HEK293T (cell line): ENCODE data around the gene ERBB4.

Experiments used
- CTCF ChIA-PET: fragments of 350-600 bp; formaldehyde crosslinking; extraction: SDS; loops from one replicate; lab custom pipeline; 2021; ENCODE audit warnings: antibody characterized with exemption, inconsistent platforms; lab: Yijun Ruan, JAX
- POLR2A ChIA-PET: fragments of 350-600 bp; formaldehyde crosslinking; extraction: SDS; loops from one replicate; lab custom pipeline; 2020; ENCODE audit warnings: antibody characterized with exemption, inconsistent platforms; lab: Yijun Ruan, JAX
- DNase-seq: peaks from one replicate; pipeline ENCODE4 v3.0.0; 2012; ENCODE audit warnings: mixed read lengths; ENCODE audit errors: extremely low spot score
- ARNT ChIP-seq: fragments of 450-650 bp; IDR thresholded peaks from 2 replicates; pipeline ENCODE4 v1.6.1; 2017; ENCODE audit warnings: mild to moderate bottlenecking
- BHLHE40 ChIP-seq: fragments of 450-650 bp; IDR thresholded peaks from 2 replicates; pipeline ENCODE4 v1.6.1; 2016; ENCODE audit warnings: mild to moderate bottlenecking, moderate library complexity, borderline replicate concordance
- CTBP1 ChIP-seq: fragments of 450-650 bp; IDR thresholded peaks from 2 replicates; pipeline ENCODE4 v1.6.1; 2016; ENCODE audit warnings: borderline replicate concordance
- ELF4 ChIP-seq: fragments of 450-650 bp; IDR thresholded peaks from 2 replicates; pipeline ENCODE4 v1.6.1; 2017; ENCODE audit warnings: antibody characterized with exemption
- FOXA1 ChIP-seq: fragments of 450-650 bp; IDR thresholded peaks from 2 replicates; pipeline ENCODE4 v1.6.1; 2016; ENCODE audit warnings: mild to moderate bottlenecking
- FOXK2 ChIP-seq: fragments of 450-650 bp; IDR thresholded peaks from 2 replicates; pipeline ENCODE4 v1.6.1; 2016; ENCODE audit warnings: mild to moderate bottlenecking
- FOXM1 ChIP-seq: fragments of 450-650 bp; IDR thresholded peaks from 2 replicates; pipeline ENCODE4 v1.6.1; 2017; ENCODE audit warnings: mild to moderate bottlenecking, borderline replicate concordance
- HDGF ChIP-seq: fragments of 450-650 bp; IDR thresholded peaks from 2 replicates; pipeline ENCODE4 v1.6.1; 2017; ENCODE audit warnings: antibody characterized with exemption, borderline replicate concordance
- L3MBTL2 ChIP-seq: fragments of 450-650 bp; conservative IDR thresholded peaks from 2 replicates; pipeline ENCODE4 v1.6.1; 2016; ENCODE audit warnings: mild to moderate bottlenecking
- LEF1 ChIP-seq: fragments of 450-650 bp; IDR thresholded peaks from 2 replicates; pipeline ENCODE4 v1.6.1; 2017; ENCODE audit warnings: mild to moderate bottlenecking, borderline replicate concordance
- NFRKB ChIP-seq: fragments of 450-650 bp; IDR thresholded peaks from 2 replicates; pipeline ENCODE4 v1.6.1; 2016; ENCODE audit warnings: mild to moderate bottlenecking, moderate library complexity
- PKNOX1 ChIP-seq: fragments of 450-650 bp; IDR thresholded peaks from 2 replicates; pipeline ENCODE4 v1.6.1; 2016
- SP1 ChIP-seq: fragments of 450-650 bp; IDR thresholded peaks from 2 replicates; pipeline ENCODE4 v1.6.1; 2017
- SUZ12 ChIP-seq: fragments of 450-650 bp; IDR thresholded peaks from 2 replicates; pipeline ENCODE4 v1.6.1; 2016; ENCODE audit warnings: mild to moderate bottlenecking
- TARDBP ChIP-seq: fragments of 450-650 bp; IDR thresholded peaks from 2 replicates; pipeline ENCODE4 v1.6.1; 2016
- ZNF384 ChIP-seq: fragments of 450-650 bp; IDR thresholded peaks from 2 replicates; pipeline ENCODE4 v1.6.1; 2016

Gene ERBB4

GRCh38 chr2:212181646-212182045, 357.0 kb downstream of the ERBB4 start:
- no peak for DNase-seq
- ChIA-PET POLR2A (no interaction called here), CTCF (no interaction called here)
- TF ChIP-seq FOXA1: no peak
- TF ChIP-seq TARDBP: no peak
- no peak for TF ChIP-seq ELF4
- TF ChIP-seq LEF1: no peak
- no peak for TF ChIP-seq FOXM1
- TF ChIP-seq HDGF: no peak
- no peak for TF ChIP-seq NFRKB
- no peak for TF ChIP-seq CTBP1
- TF ChIP-seq FOXK2: no peak
- TF ChIP-seq SUZ12: no peak
- no peak for TF ChIP-seq ZNF384
- TF ChIP-seq SP1: no peak
- TF ChIP-seq ARNT: no peak
- TF ChIP-seq BHLHE40: no peak
- no peak for TF ChIP-seq L3MBTL2
- TF ChIP-seq PKNOX1: no peak

GRCh38 chr2:212180408-212181083, 358.1 kb downstream of the ERBB4 start:
- ChIA-PET POLR2A (no interaction called here), CTCF (no interaction called here)
- no peak for TF ChIP-seq FOXA1
- TF ChIP-seq ZNF384: no peak
- no peak for TF ChIP-seq BHLHE40
- TF ChIP-seq LEF1: no peak
- TF ChIP-seq FOXM1: no peak
- no peak for DNase-seq

- CTCF ChIA-PET: no interaction called here
- DNase-seq: no peak
- POLR2A ChIA-PET: no interaction called here
- TF ChIP-seq SP1: no peak
These were observed 360.9 kb downstream of the ERBB4 start for GRCh38 chr2:212177724-212178123.

GRCh38 chr2:212176151-212176550, 362.5 kb downstream of the ERBB4 start:
- POLR2A ChIA-PET: no interaction called here
- CTCF ChIA-PET: no interaction called here
- no peak for TF ChIP-seq FOXK2
- no peak for DNase-seq

- ChIA-PET CTCF (no interaction called here), POLR2A (no interaction called here)
- no peak for TF ChIP-seq PKNOX1
- TF ChIP-seq L3MBTL2: no peak
- DNase-seq: no peak
These were observed 364.7 kb downstream of the ERBB4 start for GRCh38 chr2:212173756-212174510.

GRCh38 chr2:212173331-212173730, 365.3 kb downstream of the ERBB4 start:
- TF ChIP-seq FOXA1 (no peak), HDGF (no peak)
- POLR2A ChIA-PET: no interaction called here
- DNase-seq: no peak
- CTCF ChIA-PET: no interaction called here

- no peak for DNase-seq
- CTCF ChIA-PET: no interaction called here
- POLR2A ChIA-PET: no interaction called here
- TF ChIP-seq ARNT (no peak), BHLHE40 (no peak)
These were observed 368.2 kb downstream of the ERBB4 start for GRCh38 chr2:212170382-212170781.

- DNase-seq: no peak
- ChIA-PET CTCF (no interaction called here), POLR2A (no interaction called here)
- TF ChIP-seq NFRKB (no peak), FOXA1 (no peak), ELF4 (no peak), BHLHE40 (no peak), TARDBP (no peak)
These were observed 380.5 kb downstream of the ERBB4 start for GRCh38 chr2:212158081-212158480.
